T-helper 2 cell (primary cell): ENCODE data around the gene PAQR8.
A peak's percentile ranks its signal among the peaks of the same experiment; 100 is the strongest.
"Not testable (repeated sequence)": the region's sequence is repeated elsewhere in the genome, so short reads cannot be mapped to it uniquely, and the experiment has no call there.

ENCODE experiments used
- DNase-seq, 5 experiments: peaks; one replicate each; pipeline versions ENCODE4 v3.0.0 to v3.0.0-alpha.2; 2012 to 2022

PAQR8 gene

GRCh38 chr6:52377538-52378221 lies 15.7 kb downstream of the PAQR8 start:
- DNase-seq = peak in 1 of 5 experiments; percentile 26

DNA sequence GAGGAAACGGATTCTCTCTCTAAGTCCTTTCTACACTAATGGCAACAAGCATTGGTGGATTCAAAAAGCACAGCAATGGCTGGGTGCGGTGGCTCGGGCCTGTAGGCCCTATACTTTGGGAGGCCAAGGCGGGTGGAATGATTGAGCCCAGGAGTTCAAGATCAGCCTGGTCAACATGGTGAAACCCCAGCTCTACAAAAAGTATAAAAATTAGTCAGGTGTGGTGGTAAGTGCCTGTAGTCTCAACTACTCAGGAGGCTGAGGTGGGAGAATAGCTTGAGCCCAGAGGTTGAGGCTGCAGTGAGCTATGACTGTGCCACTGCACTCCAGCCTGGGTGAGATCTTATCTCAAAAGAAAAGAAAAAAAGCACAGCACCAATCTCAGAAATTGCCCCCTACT lies 19.3 kb downstream of the PAQR8 start:
- DNase-seq = peak in 1 of 5 experiments; percentile 80

DNA sequence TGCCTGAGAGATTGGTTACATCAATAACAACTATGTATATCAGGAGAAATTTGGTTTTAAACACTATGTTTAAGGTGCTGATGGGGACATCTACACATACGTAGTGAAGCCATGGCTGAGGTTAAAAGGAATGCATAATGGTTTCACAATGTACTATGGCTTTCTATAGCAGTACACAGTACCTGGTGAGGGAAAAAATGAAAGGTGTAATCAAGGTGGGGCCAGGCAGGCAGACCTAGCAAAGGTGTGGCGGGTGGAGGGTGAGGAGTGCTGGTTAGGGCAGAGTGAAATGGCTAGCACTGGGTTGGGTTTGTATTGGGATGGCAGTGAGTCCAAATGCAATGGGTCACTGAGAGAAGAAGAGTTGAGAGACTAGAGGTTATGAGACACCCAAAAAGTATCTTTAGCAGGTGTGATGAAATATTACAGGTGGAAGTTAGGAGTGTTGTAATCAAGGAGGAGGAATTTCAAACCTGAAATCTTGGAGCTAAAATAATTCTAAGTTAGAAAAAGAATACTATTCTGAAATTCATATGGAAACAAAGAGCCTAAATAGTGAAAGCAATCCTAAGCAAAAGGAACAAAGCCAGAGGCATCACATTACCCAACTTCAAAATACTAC lies 22.3 kb downstream of the PAQR8 start:
- no peak for DNase-seq

- DNase-seq = no peak
Observed at GRCh38 chr6:52385074-52385473, 23.1 kb downstream of the PAQR8 start.

DNA sequence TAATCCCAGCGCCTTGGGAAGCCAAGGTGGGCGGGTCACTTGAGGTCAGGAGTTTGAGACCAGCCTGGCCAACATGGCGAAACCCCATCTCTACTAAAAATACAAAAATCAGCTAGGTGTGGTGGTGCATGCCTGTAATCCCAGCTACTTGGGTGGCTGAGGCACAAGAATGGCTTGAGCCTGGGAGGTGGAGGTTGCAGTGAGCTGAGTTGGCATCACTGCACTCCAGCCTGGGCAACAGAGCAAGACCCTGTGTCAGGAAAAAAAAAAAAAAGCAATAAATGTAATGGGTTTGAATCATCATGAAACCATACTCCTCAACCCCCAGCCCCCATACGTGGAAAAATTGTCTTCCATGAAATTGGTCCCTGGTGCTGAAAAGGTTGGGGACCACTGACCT lies 26.2 kb downstream of the PAQR8 start:
- not testable (repeated sequence) for DNase-seq

- peak in 1 of 5 experiments; percentile 29 for DNase-seq
Observed at GRCh38 chr6:52388790-52389189, 26.8 kb downstream of the PAQR8 start.

- no peak for DNase-seq
Observed at GRCh38 chr6:52389264-52389625, 27.3 kb downstream of the PAQR8 start.

DNA sequence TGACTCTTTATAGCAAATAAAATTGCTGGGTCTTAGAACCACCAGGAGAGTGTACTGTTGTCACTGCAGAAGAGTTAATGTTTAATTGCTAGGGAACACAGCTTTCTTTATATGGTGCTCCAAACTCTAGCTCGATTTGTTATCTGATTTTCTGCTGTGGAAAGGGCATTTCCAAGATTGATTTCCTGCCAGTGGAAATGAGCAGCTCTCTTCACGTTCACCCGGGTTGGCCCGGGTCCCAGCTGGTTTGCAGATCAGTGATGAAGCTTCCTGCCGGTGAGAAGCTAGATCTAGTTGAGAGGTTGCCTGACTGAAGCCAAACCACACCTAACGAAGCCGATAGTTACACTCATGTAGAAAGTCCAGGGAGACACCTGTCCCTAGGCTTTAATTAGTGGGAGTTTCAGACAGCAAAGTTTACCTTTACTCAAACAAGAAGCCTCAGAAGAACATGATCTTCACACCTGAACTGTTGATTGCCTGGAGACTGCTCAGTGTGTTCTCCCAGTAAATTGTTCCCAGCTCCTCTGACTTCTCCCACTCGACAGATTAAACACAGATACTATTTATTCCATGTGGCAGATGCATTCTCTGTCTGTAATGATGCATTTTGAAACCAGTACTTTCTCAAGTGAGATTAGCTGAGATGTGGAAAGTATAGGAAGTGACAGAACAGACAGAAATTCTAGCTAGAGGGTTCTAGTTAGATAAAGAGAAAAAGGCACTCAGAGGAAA lies 27.8 kb downstream of the PAQR8 start:
- peak in 4 of 5 experiments; percentile 23 to 90 (median 54) for DNase-seq

DNA sequence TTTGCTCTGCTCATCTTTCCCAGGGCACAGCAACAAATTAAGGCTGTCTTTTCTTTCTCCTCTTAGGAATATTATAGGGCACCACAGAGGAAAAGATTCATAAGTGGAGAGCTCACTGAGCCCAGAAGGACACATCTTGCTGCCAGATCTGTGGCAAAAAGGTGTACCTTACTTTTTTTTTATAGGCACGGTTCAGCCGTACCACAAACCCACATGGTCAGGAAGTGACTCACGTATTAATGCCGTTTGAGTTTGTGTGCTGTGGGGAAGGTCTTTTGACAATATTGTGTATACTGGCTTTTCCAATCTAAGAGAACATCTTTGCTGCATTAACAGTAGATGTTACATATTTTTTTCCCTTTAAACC lies 28.4 kb downstream of the PAQR8 start:
- peak in 3 of 5 experiments; percentile 46 to 94 (median 79) for DNase-seq

- no peak for DNase-seq
Observed at GRCh38 chr6:52391599-52391998, 29.6 kb downstream of the PAQR8 start.

DNA sequence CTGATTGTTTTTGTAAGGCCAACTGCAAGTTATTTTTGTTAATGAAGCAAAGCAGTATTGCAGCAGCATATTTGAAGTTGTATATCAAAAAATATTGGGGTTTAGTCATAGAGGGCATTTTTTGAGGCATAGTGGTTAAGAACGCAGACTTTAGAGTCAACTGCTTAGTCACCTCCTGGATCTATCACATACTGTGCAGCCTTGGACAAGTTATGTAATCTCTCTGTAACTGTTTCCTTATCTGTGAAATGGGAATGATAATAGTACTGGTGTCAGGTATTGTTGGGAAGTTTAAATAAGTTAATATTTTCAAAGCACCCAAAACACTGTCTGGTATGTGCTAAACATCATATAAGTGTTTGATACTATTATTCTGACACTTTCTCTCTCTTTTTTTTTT lies 31.0 kb downstream of the PAQR8 start:
- peak in 1 of 5 experiments; percentile 77 for DNase-seq

DNA sequence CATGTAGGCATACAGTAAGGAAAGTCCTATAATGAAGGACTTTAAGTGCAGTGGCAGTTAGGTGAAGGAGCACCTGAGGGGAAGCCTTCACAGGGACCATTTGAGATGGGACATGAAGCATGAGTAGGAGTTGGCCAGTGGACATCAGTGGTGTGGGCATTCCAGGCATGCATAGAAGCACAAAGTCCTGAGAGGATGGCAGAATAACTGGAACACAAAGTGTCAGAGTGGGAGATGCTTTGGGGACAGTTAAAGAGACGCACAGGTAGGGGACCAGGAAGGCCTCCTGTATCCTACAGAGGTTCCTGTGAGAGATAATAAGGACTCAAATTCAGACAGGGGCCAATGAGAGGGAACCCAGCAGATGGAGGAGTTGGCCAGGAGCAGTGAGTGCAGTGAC lies 31.8 kb downstream of the PAQR8 start:
- peak in 1 of 5 experiments; percentile 30 for DNase-seq

DNA sequence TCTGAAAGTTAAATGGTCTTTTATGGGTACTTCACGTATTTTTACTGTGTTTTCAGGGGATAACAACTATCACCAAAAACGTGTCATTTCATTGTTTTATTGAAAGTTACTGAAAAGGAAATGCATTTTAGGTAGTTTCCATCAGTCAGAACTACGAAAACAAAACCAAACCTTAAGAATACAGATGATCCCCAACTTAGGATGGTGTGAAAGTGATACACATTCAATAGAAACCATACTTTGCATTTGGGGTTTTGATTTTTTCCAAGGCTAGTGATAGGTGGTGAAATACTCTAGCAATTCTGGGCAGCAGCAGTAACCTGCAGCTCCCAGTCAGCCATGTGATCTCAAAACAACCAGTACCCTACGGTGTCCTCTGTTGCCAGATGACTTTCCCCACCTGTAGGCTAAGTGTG lies 32.3 kb downstream of the PAQR8 start:
- DNase-seq = peak in 2 of 5 experiments; percentile 21 to 80

GRCh38 chr6:52395969-52396368 lies 34.0 kb downstream of the PAQR8 start:
- DNase-seq = no peak

DNA sequence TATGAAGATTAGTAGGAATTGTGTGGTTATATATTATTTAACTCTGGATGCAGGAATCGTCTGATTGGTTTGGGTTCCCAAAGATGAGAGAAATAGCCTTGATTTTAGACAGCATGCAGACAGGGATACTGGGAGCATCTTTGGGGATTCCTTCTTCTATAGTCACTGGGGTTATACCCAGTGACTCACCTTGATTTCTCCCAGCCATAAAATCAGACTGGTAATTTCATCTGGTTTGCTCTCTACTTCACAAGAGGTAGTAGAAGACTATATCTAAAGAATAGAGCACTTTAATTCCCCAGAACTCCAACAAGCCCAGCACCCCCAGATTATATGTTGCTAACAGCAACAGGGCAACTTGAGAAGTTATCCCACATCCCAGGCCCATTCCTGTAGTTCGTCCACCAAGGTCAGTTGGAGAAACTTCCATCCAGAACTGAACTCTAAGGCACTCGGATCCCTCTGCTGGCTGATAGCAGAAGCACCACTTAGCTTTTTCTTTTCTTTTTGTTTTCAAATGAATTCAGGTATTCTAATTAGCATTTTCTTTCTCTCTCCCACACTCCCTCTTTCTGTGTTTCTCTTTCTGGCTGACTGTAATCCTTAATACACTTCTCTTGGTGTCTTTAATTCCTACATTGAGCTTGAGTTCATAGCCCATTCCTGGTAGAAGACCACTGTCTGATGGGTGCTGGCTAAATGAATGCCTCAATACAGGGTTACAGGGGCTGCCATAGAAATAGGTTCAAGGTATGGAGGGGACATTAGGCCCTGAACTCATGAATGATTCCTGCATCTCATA lies 37.8 kb downstream of the PAQR8 start:
- DNase-seq = peak in 1 of 5 experiments; percentile 57

DNA sequence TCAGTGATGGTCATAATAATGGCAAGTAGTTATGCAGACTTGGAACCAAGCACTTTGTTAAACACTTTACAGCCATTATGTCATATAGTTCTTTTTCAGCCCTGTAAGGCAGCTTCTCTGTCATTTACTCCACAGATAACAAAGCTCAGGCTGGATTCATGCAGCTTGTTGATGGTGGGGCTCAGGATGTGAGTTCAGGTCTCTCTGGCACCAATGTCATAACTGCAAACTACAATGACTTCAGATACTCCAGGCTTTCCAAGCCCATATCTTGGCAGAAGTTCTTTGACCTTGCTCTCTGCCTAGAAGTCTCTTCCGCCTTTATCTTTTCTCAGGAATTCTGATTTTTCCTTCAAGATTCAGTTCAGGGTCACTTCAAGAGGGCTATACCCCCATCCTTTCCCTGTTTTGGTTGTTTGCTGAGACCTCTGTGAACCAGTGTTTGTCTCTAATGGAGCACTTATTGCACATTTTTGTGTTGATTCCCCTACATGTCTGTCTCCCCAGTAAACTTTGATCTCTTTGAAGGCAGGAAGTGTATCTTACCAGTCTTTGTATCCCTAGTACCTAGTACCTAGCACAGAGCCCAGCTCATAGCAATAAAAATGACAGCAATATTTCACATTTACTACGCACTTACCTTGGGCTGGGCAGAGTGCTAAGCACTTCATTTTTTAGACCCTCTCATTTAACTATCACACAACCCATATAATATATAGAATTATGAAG lies 38.5 kb downstream of the PAQR8 start:
- DNase-seq = no peak

DNA sequence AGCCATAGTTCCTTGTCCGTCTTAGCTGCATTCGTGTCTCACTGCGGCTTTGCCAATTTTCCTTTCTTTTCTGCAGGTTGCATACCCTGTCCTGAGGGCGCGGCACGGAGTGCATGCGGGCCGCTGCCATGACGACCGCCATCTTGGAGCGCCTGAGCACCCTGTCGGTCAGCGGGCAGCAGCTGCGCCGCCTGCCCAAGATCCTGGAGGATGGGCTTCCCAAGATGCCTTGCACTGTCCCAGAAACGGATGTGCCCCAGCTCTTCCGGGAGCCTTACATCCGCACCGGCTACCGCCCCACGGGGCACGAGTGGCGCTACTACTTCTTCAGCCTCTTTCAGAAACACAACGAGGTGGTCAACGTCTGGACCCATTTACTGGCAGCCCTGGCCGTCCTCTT lies 41.1 kb downstream of the PAQR8 start:
- no peak for DNase-seq

- no peak for DNase-seq
Observed at GRCh38 chr6:52403627-52404026, 41.7 kb downstream of the PAQR8 start.

DNA sequence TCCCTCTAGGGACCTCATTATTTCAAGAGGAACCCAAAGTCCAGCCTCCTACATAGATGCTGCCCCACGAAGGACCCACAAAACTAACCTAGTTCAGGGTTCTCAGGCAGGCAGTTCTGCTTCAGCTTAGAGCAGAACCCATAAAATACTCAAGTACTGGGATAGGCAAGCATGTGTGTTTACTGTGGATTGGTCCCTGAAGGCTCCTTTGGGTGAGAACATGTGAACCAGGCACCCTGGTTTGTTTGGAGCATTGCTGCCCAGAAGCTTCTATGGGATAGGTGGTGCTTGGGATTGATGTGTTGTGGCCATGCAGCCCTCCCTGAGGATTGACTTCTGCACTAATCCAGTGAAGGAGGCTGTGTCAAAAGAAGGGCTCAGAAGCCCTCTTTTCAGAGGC lies 43.3 kb downstream of the PAQR8 start:
- DNase-seq = no peak

DNA sequence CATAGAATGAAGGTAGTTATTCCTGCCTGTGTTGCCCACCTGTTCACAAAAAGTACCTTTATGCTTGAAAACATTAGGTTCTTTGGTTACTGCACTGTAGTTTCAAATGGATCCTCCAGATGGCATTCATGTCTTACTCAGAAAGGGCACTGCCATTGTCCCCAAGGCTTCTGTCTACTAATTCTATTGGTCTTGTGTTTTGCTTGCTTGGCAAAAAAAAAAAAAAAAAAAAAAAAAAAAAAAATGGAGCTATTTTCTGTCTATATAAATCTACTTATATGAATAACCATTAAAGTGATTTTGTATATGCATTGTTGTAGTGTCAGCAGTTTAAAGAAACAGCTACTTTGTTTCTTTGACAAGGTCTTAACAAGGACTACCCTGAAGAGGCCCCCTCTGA lies 45.5 kb downstream of the PAQR8 start:
- peak in 1 of 5 experiments; percentile 64 for DNase-seq

GRCh38 chr6:52409499-52409898 lies 47.5 kb downstream of the PAQR8 start:
- DNase-seq = no peak

- no peak for DNase-seq
Observed at GRCh38 chr6:52410979-52411378, 49.0 kb downstream of the PAQR8 start.
